HG03064 (cell line): ENCODE results near the gene DEDD.
"Not testable (repeated sequence)": the region's sequence is repeated elsewhere in the genome, so short reads cannot be mapped to it uniquely, and the experiment has no call there.

Source experiments
- ATAC-seq: cut with Tn5 transposase; IDR thresholded peaks from one replicate; pipeline ENCODE4 v1.9.1; 2021; ENCODE audit warnings: low read depth; ENCODE audit not compliant: unreplicated experiment

Gene DEDD

DNA sequence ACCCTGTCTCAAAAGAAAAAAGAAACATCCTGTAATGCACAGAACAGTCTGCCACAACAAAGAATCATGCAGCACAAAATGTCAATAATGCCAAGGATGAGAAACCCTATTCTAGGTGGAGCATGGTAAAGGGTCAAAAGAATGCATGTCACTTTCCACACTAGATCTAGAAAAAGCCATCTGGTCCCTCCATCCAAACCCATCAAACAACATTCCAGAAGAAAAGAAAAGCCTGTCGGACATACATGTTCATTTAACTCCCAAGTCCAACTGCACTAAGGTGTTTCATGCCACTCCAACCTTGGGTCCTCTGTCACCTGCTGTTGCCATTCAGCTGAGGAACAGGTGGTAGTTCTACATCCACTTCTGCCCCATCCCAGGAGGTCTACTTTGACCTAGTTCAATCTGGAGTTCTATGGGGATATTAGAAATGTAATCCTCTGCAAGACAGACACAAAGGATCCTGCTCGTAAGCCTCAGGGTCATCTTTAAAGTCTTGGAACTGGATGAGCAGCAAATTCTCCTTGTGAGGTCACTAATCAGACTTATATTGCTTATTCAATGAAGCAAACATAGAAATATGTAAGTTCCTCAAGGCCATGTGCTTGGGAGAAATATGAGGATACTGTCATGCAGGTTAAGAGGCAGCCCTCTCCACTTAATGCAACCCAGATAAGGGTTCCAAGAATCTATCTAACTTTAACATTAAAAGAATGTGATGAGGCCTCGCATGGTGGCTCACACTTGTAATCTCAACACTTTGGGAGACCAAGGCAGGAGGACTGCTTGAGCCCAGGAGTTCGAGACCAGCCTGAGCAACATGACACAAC is 3.7 kb downstream of the DEDD start:
- ATAC-seq = no peak

- no peak for ATAC-seq
Observed at GRCh38 chr1:161127649-161128048, 4.8 kb downstream of the DEDD start.

DNA sequence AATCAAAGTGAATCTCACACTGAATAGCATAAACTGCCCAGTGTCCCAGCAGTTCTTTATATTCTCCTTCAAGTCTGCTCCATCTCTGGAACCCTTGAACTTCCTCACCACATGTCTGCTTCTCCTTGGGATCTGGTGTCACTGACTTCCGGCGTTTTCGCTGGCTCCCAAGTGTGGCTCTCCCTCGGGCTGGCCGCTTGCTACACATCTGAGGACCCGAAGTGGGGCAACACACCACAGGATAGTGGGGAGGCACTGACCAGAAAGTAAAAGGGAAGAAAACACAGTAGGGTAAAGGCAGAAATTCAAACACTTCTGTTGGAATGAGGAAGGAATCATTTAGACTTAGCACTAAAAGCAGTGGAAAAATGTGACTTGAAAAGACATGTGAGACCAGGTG is 9.5 kb downstream of the DEDD start:
- ATAC-seq = no peak

- ATAC-seq = no peak
Observed at GRCh38 chr1:161121834-161122233, 10.6 kb downstream of the DEDD start.

DNA sequence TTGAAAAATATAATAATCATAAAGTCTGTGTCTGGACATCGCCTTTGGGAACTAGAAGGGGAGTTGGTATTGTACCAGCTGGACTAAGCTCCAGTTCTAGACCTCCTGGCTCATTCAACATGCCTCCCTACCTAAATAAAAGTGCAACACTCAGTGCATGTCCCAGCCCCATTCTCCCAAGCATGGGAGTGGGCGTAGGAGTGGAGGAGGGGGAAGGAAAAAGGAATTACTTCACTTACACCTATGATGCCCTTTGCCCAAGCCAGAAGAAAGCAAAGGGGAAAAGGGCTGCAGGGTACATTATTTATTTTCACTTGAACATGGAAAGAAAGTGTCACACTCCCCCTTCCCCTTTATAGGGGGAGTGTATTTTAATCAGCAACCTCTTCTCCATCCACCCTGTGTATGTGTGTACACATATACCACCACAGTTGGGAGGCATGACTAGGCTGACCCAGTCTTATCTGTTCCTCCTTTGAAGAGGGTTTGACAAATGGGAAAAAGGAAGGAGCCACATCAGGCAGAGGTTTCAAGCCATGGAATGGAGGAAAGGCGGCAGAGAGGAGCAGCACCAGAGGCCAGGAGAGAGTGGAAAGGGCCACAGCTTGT is 11.3 kb downstream of the DEDD start:
- ATAC-seq = no peak

- no peak for ATAC-seq
Observed at GRCh38 chr1:161119092-161119903, 13.2 kb downstream of the DEDD start.

GRCh38 chr1:161117759-161118581 is 14.5 kb downstream of the DEDD start, which contains the start of the genes NIT1 and PFDN2:
TSS of gene NIT1 (plus strand) at chr1:161118105. CDS start at chr1:161118177, 72 bp downstream.
TSS of gene PFDN2 (minus strand) at chr1:161118037. CDS start at chr1:161118026, 11 bp downstream.
- ATAC-seq = peak; percentile 79

DNA sequence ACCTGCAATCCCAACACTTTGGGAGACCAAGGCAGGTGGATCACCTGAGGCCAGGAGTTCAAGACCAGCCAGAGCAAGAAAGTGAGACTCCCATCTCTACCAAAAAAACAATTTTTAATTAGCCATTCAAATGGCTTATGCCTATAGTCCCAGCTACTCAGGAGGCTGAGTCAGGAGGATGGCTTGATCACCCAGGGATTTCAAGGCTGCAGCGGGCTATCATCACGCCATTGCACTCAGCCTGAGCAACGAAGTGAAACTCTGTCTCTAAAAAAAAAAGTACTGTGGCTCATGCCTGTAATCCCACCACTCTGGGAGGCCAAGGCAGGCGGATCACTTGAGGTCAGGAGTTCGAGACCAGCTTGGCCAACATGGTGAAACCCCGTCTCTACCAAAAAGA is 16.5 kb downstream of the DEDD start:
- not testable (repeated sequence) for ATAC-seq

DNA sequence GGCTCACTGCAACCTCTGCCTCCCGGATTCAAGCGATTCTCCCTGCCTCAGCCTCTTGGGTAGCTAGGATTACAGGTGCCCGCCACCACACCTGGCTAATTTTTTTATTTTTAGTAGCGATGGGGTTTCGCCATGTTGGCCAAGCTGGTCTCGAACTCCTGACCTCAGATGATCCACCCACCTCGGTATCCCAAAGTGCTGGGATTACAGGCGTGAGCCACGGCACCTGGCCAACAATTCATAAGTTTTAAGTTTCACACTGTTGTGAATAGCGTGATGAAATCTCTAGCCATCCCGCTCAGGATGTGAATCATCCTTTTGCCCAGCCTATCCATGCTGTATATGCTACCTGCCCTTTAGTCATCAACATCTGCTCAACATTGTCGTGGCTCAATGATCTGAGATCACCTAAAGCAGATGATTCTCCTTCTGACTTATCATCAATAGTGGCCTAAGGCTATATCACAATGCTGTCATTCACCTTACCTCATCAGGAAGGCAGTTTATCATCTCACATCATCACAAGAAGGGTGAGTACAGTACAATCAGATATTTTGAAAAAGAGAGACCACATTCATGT is 17.2 kb downstream of the DEDD start:
- no peak for ATAC-seq

DNA sequence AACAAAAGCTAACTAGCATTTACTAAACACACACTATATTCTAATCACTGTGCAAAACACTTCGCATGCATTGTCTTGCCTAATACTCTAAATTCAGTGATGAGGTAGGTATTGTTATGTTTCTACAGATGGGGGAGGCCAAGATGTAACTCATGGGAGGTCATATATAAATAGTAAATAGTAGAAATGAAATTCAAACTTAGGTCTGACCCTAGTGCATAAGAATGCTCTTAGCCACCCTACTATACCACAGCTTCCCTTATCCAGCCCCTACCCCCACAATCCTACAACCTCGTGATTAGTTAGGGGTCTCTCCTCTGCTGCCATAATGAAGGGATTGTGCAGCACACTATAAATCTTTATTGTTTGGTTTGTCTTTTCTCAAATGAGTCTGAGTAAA is 17.9 kb downstream of the DEDD start:
- ATAC-seq = no peak

- no peak for ATAC-seq
Observed at GRCh38 chr1:161113915-161114314, 18.6 kb downstream of the DEDD start.

- no peak for ATAC-seq
Observed at GRCh38 chr1:161111527-161111926, 20.9 kb downstream of the DEDD start.

- ATAC-seq = no peak
Observed at GRCh38 chr1:161111117-161111516, 21.4 kb downstream of the DEDD start.

DNA sequence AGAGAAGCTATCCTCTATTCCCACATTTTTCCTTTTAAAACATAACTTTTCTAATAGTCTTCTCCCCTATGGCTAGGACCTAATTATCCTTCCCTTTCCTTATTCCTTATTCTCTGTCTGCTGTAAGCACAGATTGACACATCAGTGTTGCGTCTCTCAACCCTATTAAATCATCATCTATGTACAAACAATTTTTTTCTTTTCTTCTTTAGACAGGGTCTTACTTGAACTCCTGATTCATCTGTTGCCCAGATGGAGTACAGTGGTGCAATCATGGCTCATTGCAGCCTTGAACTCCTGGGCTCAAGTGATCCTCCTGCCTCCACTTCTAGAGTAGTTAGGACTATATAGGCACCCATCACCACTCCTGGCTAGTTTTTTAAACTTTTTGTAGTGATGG is 26.0 kb downstream of the DEDD start:
- ATAC-seq = no peak

- no peak for ATAC-seq
Observed at GRCh38 chr1:161100556-161100955, 31.9 kb downstream of the DEDD start.

DNA sequence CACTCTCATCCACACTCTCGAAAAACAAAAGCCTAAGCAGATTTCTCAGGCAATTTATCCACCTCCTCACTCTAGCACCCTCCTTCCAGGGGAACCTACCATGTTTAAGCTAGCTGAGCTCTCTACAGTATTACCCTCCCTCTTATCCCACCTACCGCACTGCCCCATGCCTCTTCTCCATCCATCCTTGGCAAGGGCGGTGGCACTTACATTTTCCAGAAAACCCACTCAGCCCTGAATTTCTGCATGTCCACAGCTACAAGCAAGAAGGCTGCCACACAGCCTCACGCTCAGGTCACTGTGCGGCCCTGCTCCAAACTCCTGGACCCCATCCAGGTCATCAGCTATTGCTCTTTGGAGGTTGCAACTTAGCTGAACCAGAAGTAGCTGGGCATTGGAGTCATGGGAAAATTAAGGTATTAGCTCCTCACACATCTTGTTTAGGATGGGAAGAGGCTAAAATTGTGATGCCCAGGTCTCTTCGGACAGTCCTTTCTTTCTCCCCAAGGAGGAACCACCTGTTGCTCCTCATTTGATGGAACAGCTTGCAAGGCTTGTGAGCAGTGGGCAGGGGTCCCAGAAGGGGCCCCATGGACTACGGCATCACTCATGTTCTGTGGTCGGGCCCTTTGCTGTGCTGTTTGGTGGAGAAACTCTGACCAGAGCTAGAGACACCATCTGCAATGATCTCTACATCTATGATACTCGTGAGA is 33.2 kb downstream of the DEDD start:
- no peak for ATAC-seq

DNA sequence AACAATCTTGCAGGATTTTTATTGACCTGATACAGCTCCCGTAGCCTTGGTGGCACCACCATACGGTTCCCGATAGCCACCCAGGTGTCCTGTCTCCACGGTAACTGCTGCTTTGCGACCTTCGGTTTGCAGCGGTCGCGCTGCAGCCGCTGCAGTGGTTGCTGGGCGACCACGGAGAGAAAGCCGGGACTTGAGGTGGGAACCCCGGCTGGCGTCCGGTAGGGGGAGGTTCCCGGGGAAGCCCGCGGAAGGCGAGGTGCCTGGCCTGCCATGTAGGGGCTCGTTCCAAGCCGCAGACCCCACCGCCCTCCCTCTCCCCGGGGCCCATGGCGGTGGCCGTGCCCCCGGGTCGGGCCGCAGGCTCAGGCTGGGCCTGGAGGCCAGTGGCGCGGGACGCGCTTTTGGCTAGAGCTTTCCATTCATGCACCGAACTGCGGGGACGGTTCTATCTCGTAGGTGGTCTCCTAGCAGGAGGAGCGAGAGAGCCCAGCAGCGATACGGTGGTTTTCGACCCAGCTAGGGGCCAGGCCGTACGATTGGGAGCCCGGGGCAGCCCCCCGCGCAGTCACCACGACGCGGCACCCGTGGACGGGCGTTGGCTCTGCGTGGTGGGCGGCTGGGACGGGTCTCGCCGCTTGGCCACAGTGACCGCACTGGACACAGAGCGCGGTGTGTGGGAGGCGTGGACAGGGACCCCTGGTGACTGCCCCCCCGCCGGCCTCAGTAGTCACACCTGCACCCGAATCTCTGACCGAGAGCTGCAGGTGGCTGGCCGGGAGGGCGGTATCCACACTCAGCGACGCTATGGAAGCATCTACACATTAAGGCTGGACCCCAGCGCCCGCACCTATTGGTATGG is 34.0 kb downstream of the DEDD start, which contains the start of gene KLHDC9:
Gene KLHDC9 (plus strand): TSS at position 152 of the 859 bp plus-strand sequence. CDS start 175 bp downstream, at position 327.
- peak; percentile 59 for ATAC-seq

DNA sequence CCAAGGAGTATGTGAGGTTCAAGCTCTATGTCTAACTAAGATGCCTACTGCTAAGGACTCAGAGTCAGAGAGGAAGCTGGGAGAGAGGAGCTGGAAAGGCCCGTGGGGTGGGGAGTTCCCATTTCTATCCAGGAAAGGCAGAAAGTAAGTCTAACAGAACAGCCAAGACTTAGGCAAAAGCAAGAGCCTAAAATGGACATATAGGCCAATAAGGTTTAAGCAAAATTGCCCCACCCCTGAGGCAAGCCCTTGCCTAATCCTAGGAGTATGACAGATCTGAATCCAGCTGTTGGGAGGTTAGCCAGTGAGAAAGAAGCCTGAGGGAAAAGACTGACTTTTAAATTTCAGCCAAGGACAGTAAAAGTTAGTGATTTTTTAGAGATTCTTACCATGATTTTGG is 35.9 kb downstream of the DEDD start:
- ATAC-seq = no peak
